ENCODE results near the gene UBE2C. TPM values are rescaled to one million over a fixed set of nuclear protein-coding genes. Genes with fewer than 3 reads are reported as not detected.

The UBE2C gene
- total and polyA plus RNA-seq, 2 donors from 2014 or later, result 2.0 to 2.4 TPM

DNA sequence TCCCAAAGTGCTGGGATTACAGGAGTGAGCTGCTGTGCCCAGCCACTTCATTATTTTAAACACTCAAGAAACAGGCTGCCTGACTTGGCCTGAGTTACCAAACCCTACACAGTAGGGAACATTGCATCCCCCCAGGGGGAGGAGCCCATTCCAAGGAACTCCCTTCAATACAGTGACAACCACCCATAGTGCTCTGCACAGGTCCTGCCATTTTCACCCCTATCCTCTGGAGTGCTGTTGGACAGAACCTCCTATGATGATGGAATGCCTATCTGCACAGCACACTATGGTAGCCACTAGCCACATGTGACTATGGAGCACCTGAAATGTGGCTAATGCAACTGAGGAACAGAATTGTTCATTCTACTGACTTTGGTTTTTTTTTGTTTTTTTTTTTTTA, 33.0 kb downstream of the UBE2C start:
- no peak for FAIRE-seq
- H3K4me3 ChIP-seq (ENCODE audit: low read length in 3 of 3), result no peak overlapping the region
- intact Hi-C loops (cut with DNase I), result no loop called here
- no peaks in the 10 kb centered on the region for H3K27me3 ChIP-seq (ENCODE audit: control insufficient read depth, insufficient read depth, low read length)
- no peak for DNase-seq
- no peaks in the 10 kb centered on the region for H3K9me3 ChIP-seq (ENCODE audit: control insufficient read depth in 2 of 3, insufficient read depth in 1 of 3, low read length in 3 of 3)
- H3K4me1 ChIP-seq (ENCODE audit: control insufficient read depth in 2 of 3, insufficient read depth in 2 of 3, low read depth in 1 of 3, low read length in 3 of 3), result peaks cover 0 to 3% (median 0%) of the 10 kb centered on the region in 3 donors
- H3K36me3 ChIP-seq (ENCODE audit: control insufficient read depth in 2 of 3, insufficient read depth in 3 of 3, low read length in 3 of 3), result peaks cover 2 to 38% (median 18%) of the 10 kb centered on the region in 3 donors
- TF ChIP-seq, protein P1, sequence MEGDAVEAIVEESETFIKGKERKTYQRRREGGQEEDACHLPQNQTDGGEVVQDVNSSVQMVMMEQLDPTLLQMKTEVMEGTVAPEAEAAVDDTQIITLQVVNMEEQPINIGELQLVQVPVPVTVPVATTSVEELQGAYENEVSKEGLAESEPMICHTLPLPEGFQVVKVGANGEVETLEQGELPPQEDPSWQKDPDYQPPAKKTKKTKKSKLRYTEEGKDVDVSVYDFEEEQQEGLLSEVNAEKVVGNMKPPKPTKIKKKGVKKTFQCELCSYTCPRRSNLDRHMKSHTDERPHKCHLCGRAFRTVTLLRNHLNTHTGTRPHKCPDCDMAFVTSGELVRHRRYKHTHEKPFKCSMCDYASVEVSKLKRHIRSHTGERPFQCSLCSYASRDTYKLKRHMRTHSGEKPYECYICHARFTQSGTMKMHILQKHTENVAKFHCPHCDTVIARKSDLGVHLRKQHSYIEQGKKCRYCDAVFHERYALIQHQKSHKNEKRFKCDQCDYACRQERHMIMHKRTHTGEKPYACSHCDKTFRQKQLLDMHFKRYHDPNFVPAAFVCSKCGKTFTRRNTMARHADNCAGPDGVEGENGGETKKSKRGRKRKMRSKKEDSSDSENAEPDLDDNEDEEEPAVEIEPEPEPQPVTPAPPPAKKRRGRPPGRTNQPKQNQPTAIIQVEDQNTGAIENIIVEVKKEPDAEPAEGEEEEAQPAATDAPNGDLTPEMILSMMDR (IDR thresholded peaks at IDR 0.05; ENCODE audit: borderline replicate concordance, extremely low read depth, insufficient read depth), result no peak
- no peak overlapping the region for H3K9ac ChIP-seq (ENCODE audit: low read length in 3 of 3)
- H3K27ac ChIP-seq (ENCODE audit: low read depth in 2 of 2, low read length in 2 of 2), result no peak overlapping the region

DNA sequence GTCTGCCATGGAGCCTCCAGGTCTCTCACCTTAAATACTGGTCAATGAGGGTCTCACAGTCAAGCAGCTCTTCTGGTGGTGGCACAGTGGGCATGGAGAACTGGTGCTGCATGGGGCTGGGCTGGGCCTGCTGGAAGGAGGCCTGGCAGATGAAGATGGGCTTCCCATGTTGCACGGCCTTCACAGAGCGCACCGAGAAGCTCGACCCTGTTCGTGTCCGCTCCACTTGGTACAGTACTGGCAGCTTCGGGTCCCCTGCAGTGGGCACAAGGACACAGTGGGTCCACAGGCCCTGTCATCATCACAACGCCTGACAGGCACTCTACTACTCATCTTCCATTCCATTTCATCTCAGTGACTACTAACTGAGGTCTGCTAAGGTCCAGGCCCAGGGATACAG, 36.0 kb downstream of the UBE2C start:
- intact Hi-C loops (cut with DNase I), result no loop called here
- no peaks in the 10 kb centered on the region for H3K27me3 ChIP-seq (ENCODE audit: control insufficient read depth, insufficient read depth, low read length)
- TF ChIP-seq, protein P1 (IDR thresholded peaks at IDR 0.05; ENCODE audit: borderline replicate concordance, extremely low read depth, insufficient read depth), result no peak
- FAIRE-seq (no peak), DNase-seq (peak in 1 of 5 donors; percentile 43)
- no peaks in the 10 kb centered on the region for H3K9me3 ChIP-seq (ENCODE audit: control insufficient read depth in 2 of 3, insufficient read depth in 1 of 3, low read length in 3 of 3)
- no peak overlapping the region for H3K9ac ChIP-seq (ENCODE audit: low read length in 3 of 3)
- no peak overlapping the region for H3K4me3 ChIP-seq (ENCODE audit: low read length in 3 of 3)
- peaks cover 2 to 24% (median 18%) of the 10 kb centered on the region in 3 donors for H3K36me3 ChIP-seq (ENCODE audit: control insufficient read depth in 2 of 3, insufficient read depth in 3 of 3, low read length in 3 of 3)
- H3K4me1 ChIP-seq (ENCODE audit: control insufficient read depth in 2 of 3, insufficient read depth in 2 of 3, low read depth in 1 of 3, low read length in 3 of 3), result peaks cover 0 to 4% (median 0%) of the 10 kb centered on the region in 3 donors
- H3K27ac ChIP-seq (ENCODE audit: low read depth in 2 of 2, low read length in 2 of 2), result no peak overlapping the region

DNA sequence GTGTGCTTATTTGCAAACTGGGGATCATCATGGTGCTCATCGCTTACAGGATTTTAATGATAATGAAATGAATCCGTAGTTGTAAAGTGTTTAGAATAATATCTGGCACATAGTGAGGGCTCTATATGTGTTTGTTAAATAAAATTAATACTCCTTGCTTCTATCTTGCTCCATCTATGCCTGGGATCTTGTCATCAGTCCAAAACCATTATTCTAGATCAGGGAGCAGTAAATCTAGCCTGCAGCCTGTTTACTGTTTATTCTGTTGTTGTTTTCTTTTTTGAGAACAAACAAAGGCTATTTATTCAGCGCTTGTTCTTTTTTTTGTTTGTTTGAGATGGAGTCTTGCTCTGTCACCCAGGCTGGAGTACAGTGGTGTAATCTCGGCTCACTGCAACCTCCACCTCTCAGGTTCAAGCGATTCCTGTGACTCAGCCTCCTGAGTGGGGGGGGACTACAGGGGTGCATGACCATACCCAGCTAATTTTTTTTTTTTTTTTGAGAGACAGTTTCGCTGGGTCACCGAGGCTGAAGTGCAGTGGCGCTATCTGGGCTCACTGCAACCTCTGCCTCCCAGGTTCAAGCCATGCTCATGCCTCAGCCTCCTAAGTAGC, 36.6 kb downstream of the UBE2C start:
- TF ChIP-seq, protein P1 (IDR thresholded peaks at IDR 0.05; ENCODE audit: borderline replicate concordance, extremely low read depth, insufficient read depth), result no peak
- FAIRE-seq, result no peak
- peaks cover 2 to 17% (median 15%) of the 10 kb centered on the region in 3 donors for H3K36me3 ChIP-seq (ENCODE audit: control insufficient read depth in 2 of 3, insufficient read depth in 3 of 3, low read length in 3 of 3)
- no peak overlapping the region for H3K9ac ChIP-seq (ENCODE audit: low read length in 3 of 3)
- H3K4me1 ChIP-seq (ENCODE audit: control insufficient read depth in 2 of 3, insufficient read depth in 2 of 3, low read depth in 1 of 3, low read length in 3 of 3), result peaks cover 0 to 4% (median 0%) of the 10 kb centered on the region in 3 donors
- H3K27ac ChIP-seq (ENCODE audit: low read depth in 2 of 2, low read length in 2 of 2), result no peak overlapping the region
- H3K27me3 ChIP-seq (ENCODE audit: control insufficient read depth, insufficient read depth, low read length), result no peaks in the 10 kb centered on the region
- H3K4me3 ChIP-seq (ENCODE audit: low read length in 3 of 3), result no peak overlapping the region
- DNase-seq, result peak in 1 of 5 donors; percentile 26
- intact Hi-C loops (cut with DNase I), result no loop called here
- no peaks in the 10 kb centered on the region for H3K9me3 ChIP-seq (ENCODE audit: control insufficient read depth in 2 of 3, insufficient read depth in 1 of 3, low read length in 3 of 3)
